HG02870 (cell line): Measurements from ENCODE around the gene OR4D1.

ENCODE experiments used
- ATAC-seq: cut with Tn5 transposase; IDR thresholded peaks from one replicate; pipeline ENCODE4 v1.9.1; 2021; ENCODE audit warnings: mild to moderate bottlenecking, moderate library complexity; ENCODE audit not compliant: unreplicated experiment

OR4D1 gene

DNA sequence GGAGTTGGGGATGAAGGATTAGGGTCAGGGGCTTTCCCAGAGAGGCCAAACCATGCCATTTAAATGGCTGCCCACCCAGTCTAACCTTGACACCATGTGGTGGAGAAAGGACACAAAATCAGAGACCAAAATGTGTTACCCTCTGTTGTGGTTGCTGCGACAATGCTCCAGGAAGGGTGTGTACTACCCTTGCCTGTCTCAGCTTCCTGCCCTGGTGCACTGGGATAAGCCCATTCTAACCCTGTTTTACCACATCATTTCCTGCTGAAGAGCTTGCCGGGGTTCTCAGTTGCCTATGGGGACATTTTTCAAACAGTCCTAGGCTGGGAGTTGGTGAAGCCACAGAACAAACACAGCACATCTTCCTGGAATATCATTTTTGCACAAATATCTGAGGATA is 4.9 kb downstream of the OR4D1 start:
- no peak for ATAC-seq

DNA sequence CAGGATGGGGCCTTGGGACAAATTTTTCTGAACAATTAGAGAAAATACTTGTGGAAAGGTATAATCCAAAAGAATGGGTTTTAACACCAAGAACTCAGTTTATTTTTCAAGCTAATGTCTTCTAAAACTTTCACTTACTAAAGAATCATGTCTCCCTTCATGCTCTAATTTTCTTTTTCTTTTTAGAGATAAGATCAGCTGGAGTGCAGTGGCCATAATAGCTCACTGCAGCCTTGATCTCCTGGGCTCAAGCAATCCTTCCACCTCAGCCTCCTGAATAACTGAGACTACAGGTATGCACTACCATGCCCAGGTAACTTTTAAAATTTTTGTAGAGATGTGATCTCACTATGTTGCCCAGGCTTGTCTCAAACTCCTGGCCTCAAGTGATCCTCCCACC is 5.5 kb downstream of the OR4D1 start:
- ATAC-seq = no peak

DNA sequence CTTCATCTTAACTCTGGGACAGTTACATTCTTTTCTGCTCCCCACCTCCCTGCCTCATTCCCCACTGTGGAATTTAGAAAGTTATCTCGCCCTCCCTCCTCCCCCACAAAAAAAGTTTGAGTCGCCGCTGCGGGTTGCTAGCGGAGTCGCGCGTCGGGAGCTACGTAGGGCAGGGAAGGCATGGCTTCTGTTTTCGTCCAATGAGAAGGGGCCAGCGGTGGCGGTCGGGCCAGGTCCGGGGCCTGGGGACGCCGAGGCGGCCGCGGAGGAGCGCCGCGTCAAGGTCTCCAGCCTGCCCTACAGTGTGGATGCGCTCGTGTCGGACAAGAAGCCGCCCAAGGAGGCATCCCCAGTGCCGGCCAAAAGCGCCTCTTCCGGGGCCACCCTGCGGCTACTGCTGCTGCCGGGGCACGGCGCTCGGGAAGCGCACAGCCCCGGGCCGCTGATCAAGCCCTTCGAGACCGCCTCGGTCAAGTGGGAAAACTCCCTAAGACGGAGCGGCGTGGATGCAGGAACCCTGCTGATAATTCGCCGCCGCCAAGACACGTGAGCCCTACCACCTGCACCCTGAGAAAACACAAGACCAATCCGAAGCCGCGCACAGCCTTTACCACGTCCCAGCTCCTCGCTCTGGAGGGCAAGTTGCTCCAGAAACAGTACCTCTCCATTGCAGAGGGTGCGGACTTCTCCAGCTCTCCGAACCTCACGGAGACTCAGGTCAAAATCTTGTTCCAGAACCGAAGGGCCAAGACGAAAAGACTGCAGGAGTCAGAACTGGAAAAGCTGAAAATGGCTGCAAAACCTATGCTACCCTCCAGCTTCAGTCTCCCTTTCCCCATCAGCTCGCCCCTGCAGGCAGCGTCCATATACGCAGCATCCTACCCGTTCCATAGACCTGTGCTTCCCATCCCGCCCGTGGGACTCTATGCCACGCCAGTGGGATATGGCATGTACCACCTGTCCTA is 8.9 kb downstream of the OR4D1 start:
- no peak for ATAC-seq

DNA sequence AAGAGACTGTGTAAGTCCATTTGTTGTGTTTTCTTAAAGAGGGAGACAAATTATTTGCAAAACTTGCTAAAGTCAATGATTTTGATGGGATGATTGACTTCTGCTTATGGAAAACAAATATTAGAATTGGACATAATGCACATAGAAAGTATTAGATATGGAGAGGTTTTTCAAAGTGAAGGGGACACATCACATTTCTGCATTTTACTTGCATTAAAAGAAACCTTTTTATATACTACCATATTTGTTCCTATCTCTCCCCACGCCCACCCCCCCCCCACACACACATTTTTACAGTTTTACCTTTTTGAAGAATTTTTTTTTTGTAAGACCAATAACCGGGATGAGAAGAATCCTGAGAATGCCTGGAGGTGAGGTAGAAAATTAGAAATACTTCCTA is 10.0 kb downstream of the OR4D1 start:
- ATAC-seq = no peak

DNA sequence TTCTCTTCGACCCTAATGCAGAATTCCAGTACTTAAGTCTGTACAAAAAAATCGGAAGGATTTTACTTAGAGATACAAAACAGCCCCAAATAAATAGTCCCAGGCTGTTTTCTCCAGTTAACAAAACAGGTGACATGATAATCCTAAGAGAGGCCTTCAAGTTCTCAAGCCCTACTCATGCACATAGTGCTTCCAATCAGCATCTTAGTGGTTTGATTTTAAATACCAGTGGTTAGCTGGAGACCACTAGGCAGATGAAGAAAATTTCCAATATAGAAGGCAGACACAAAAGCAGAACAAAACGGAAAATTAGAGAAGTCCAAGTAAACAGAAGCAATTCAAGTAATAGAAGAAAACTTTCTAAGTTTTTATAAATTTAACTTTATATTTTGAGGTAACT is 13.4 kb downstream of the OR4D1 start:
- ATAC-seq = no peak

DNA sequence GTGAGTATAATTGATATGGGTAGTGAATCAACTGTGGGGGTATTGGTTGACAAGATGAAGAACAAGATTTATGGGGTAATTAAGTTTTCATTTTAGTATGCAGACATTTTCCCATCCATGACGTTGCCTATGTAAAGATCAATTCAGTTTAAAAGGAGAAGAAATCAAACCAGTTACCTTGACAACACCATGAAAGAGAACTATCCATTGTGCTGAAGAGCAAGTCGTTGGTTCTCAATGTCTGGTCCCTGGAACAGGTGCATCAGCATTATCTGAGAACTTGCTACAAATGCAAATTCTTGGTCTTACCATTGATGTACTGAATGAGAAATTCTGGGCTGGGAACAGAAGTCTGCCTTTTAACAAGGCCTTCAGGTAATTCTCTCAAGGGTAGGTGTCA is 17.8 kb downstream of the OR4D1 start:
- no peak for ATAC-seq

DNA sequence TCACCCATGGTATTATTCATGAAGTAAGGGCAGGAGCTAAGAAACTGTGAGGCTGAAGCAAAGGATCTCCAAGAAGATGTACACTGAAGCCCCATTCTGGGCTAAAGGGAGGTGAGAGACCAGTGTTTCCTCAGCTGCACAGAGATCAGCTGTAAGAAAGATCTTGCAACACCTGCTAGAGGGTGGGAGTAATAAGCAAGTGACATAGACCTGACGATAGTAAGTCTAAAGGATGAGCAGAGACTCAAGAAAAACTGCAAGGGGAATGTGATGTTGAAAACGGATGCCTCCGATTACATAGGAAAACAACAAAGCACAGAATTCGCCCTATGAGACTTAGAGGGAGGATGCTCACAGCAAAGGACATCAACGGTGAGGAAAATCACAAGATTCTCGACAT is 18.5 kb downstream of the OR4D1 start, which contains the start of gene OR4D2:
Gene OR4D2, plus strand, starts transcription at position 301 of the 400 bp plus-strand sequence. CDS start 2,674 bp downstream, outside the sequence.
- ATAC-seq = no peak

DNA sequence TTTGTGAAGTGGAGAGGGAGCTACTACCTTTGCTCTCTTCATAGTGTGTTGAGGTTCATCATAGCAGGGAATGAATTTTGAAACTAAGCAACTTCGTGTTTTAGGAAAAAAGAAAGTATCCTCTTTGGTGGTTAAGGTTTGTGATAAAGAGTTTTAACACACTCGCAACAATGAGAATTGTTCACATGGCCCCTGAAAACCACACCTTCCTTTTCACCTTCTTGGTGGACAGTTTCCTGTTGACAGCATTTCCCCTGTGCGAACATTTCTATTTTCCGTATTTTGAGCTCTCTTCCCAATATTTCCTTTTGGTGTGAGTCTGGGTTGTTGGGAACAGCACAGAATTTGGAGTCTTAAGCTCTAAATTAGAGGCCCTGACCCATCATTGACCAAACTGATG is 22.4 kb downstream of the OR4D1 start:
- ATAC-seq = no peak

DNA sequence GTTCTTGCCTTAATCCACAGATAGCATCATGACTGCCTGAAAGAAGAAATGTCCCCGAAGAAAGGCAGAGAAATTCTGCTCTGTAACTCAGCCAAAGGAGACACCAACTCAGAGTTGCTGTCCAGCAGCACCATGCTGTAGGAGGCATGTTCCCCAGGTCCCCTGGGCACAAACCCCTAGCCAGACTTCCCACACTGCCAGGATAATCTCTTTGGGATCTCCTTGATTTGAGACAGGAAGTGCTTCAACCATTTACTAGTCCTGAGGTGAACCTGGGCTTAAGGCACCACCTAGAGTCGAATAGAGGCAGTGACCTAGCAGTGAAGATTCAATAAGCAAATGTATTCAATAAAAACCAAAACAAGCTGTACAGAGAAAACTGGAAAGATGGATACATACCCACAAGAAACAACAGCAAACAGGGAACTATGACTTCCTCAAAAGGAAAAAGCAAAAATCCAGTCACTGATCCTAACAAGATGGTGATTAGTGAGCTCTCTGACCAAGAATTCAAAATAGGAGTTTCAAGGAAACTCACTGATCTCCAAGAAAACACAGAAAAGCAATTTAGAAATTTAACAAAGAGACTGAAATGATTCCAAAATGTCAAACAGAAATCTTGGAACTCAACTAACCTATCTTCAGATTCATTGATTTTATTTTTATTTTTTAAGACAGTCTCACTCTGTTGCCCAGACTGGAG is 24.3 kb downstream of the OR4D1 start:
- ATAC-seq = no peak

DNA sequence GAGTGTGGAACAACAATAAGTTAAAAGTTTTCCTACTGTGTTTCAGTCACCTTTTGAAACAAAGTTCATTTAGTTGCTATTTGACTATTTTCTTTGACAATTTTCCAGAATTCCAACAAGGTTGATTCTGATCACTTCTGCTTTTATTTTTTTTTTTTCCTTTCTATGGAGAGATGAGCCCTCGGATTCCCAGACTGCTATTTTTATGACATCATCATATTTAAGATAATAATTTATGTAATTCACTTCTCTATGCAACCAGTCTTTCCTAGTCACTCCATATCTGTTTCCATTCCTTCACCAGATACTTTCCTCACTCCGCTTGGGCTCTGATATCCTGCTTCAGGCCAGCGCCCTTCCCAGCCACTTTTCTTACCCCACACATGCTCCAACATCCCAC is 26.7 kb downstream of the OR4D1 start:
- ATAC-seq = no peak

DNA sequence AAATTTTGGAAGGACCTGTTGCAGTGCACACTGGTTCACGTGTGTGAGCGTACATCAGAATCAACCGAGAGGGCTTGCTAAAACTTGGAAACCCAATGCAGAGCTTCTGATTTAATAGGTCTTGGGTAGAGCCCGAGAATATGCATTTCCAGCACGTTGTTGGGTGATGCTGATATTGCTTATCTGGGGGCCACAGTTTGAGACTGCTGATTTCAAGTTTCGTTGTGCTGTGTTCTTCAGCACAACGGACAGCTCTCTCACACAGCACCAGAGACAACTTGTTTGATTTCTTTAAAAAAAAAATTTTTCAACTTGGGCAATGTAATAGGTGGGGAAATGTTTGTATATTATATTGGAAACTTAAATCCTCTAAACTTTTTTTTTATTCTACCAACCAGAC is 28.0 kb downstream of the OR4D1 start:
- ATAC-seq = no peak

DNA sequence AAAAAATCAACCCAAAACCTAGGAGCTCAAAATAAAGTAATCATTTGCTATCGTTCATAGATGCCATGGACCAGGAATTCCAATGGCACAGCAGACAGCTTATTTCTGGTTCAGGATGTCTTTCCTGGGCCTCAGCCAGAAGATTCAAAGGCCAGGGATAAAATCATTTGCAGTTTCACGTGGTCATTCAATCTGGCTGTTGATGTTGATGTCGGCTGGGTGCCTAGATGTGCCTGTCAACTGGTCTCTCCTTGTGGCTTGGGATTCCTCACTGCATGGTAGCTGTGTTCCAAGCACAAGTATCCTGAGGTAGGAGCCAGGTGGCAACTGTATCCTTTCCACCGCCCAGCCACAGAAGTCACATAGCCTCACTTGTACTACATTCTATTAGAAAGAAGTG is 33.6 kb downstream of the OR4D1 start:
- no peak for ATAC-seq

DNA sequence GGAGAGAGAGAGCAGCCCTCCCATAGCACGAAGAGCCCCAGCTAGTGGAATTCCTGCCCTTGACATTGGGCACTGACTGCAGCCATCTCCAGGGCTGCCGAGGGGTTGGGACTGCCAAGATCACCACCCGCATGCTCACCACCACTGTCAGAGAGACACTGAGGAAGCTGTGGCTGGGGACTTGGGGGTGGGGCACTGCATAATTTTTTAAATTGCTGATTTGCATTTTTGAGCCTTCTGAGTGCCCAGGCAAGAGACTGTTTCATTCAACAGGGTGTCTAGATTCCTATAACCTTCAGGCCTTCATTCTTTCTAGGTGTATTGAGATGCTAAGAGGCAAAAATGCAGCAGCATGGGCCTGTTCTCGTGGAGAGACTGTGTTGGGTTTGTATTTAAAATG is 35.3 kb downstream of the OR4D1 start:
- no peak for ATAC-seq

DNA sequence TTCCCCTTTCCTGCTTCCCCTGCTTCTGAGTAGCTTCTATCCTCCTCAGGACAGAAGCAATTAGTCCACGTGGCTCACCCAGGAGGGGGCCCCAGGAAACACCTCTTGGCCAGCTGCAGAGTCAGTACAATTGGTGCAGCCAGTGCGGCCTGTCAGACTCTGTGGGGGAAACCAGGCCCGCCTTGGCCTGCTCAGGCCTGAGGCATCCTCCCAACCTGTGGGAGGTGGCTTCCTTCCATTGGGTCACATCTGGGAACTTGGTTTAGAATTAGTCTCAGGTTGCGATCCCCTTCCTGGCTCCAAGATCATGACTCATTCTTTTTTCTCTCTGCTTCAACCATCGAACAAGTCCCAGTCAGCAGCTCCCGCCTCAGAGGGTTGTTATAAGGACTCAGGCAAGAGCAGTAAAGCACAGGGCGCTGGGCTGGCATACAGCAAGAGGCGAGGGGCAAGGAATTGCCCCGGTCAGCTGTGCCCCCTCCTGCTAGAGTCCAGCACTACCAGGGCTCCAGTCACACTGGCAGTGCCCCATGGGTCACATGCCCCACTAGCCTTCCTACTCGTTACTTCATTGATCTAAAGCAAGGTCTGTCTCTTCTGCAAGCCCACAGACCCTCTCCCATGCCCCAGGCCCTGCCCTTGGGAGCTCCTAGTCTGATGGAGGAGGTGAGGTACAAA is 36.3 kb downstream of the OR4D1 start:
- no peak for ATAC-seq

DNA sequence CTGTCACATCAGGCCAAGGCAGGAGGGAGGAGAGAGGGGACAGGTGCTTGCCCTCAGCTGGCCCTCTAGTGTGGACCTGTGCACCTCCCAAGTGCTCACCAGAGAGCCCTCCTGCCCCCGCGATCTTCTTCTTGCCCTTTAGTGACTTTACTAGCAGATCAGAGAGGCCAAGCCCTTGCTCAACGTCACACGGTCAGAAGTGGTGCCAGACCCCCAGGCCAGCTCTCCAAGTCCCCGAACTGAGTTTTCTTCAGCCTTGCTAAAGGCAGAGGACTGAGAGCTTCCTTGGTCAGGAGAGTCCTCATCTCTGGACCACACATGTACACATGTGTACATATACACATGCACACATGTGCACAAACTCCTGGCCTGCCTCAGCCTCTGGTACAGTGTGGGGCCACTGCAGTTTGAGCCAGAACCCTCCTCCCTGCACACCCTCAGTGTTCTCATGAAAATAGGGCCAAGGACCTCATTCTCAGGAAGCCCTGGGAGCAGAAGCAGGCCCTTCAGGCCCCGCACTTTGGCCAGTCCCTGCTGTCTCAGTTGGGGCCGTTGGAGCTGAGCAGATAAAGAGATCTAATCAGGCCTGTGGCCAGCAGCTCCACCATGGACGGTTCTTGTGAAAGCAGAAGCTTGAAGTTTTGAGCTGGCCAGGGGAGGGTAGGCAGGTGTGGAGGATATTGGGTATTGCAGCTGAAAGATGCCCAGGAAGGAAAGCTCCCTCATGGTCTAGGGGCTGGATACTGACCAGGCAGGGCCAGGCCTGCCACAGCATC is 37.0 kb downstream of the OR4D1 start:
- no peak for ATAC-seq

DNA sequence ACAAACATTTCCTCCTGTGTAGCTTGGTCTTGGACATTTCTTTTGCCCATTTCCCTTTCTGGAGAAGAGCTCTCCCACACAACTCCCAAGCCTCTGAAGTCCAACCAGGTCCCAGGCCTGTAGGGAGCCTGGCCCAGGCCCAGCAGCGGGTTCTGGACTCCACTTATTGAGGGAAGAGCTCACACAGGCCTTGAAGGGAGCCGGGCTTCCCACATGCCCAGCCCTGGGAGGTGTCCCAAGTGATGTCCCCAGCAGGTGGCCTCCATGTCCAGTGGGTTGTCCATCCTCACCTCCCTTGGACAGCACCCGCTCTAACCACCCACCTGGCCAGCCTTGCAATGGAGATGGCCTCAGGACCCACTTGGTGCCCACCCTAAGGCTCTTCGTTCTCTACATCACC is 38.4 kb downstream of the OR4D1 start:
- ATAC-seq = no peak

DNA sequence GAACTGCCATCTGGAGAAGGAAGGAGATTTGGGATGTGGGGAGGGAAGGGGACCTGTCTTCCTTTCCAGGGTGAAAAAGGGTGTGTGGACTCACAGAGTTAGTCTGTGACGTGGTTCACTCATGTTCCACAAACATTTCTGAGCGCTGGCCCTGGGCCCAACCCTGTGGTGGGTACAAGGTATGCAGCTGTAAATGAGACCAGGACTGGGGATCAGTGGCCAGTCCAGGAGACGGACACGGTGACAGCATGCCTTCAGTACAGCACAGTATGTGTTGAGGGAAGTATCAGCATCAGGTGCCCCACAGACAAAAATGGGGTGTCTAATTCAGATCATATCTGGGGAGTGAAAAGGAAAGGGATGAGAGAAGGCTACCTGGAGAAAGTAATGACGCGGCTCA is 38.9 kb downstream of the OR4D1 start:
- ATAC-seq = no peak

DNA sequence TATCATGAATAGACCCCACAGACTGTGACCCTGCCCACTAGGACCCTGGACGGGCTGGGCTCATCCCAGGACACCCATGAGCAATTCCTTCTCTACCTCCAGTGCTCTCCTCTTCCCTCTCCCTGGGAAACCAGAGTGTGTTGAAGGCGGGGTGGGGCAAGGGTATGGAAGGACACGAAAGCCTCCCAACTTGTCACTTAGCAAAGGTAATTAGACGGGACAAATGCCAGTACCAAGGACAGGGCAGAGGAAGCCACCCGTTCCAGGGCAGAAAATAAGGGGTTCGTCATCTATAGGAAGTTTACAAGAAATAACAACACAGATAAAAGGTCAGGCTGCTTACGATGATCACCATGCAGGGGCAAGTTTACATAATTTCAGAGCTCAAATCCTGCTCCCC is 39.5 kb downstream of the OR4D1 start:
- ATAC-seq = no peak

DNA sequence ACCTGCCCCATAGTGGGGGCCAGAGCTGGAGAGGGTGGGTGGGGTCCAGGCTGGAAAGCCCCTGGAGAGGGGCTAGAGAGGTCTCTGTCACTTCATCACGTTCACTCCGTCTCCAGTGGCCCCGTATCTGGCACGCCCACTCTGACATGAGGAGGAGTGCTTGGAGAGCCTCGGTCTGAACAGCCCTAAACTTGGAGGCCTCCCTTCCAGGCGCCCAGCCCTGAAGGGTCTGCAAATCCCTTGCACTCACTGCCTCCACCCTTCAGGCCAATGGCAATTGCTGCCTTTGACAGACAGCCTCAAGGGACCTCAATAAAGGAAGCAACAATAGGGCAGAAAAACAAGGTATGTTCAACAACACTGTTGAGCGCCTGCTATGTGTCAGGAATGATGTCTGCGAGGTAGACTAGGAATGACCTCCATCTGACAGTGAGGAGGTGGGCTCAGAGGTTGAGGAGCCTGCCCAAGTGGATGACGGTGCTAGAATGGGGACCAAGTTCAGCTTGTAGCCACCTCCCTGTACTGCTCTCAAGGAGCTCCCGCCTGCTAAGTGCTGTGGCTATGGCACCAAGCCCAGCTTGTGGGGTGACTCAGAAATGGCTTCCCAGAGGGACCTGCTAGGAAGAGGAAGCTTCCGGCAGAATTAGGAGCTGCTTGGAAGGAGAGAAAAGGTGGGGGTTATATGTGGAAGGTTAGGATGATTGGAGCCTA is 41.4 kb downstream of the OR4D1 start:
- no peak for ATAC-seq

DNA sequence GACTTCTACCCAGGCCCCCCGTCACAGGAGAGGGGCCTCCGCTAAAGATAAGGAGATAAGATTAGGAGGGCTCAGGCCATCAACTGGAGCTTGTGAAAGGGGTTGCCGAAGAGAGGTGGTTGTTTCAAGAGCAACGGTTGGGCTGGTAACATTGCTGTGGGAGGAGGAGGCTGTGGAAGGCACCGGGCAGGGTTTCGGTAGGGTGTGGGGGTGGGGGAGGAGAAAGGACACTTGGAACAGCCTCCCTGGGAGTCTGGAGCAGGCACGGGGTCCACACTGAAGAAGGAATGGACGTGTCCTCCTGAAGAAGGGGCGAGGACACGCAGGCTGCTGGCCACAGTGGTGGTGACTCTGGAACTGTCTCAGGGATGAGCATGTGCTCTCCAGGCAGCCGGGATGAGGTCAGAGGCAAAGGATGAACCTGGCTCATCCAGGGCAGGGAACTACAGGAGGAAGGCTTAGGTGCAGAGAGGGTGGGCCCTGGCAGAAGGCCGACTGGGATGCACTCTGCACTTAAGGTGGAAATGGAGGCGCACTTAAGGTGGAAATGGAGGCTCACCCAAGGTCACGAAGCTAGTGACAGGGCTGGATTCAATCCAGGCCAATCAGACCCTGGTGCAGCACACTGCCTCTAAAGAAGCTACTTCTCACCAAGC is 43.2 kb downstream of the OR4D1 start:
- no peak for ATAC-seq
